Smooth muscle cell (in vitro differentiated cells): ENCODE data around the gene NCAPD2. TPM values are rescaled to one million over a fixed set of nuclear protein-coding genes. Genes with fewer than 3 reads are reported as not detected.
A peak's percentile ranks its signal among the peaks of the same experiment; 100 is the strongest.

Source experiments
- DNase-seq: peaks from one replicate; lab custom pipeline; 2025; ENCODE audit not compliant: unreplicated experiment; lab: John Stamatoyannopoulos, UW
- H2AFZ ChIP-seq: fragments of 200-600 bp; sonication (generic); 2 replicates; pipeline ENCODE4 v1.6.0; 2016; ENCODE audit warnings: antibody characterized with exemption, low read depth, mild to moderate bottlenecking
- H3F3A ChIP-seq: fragments of 200-600 bp; sonication (generic); 2 replicates; pipeline ENCODE4 v1.6.0; 2017; ENCODE audit warnings: antibody characterized with exemption, low read depth
- H3K27ac ChIP-seq: fragments of 200-600 bp; sonication (generic); 2 replicates; pipeline ENCODE4 v1.5.1; 2016; ENCODE audit warnings: low read depth, mild to moderate bottlenecking
- H3K27me3 ChIP-seq: fragments of 200-600 bp; sonication (generic); 2 replicates; pipeline ENCODE4 v1.6.1; 2016; ENCODE audit warnings: low read depth, mild to moderate bottlenecking
- H3K36me3 ChIP-seq: fragments of 200-600 bp; sonication (generic); 2 replicates; pipeline ENCODE4 v1.5.1; 2016; ENCODE audit warnings: low read depth
- H3K4me1 ChIP-seq: fragments of 200-600 bp; sonication (generic); 2 replicates; pipeline ENCODE4 v1.5.1; 2016; ENCODE audit warnings: low read depth
- H3K4me2 ChIP-seq: fragments of 200-600 bp; sonication (generic); 2 replicates; pipeline ENCODE4 v1.6.0; 2016; ENCODE audit warnings: mild to moderate bottlenecking
- H3K4me3 ChIP-seq: fragments of 200-600 bp; sonication (generic); 2 replicates; pipeline ENCODE4 v1.5.1; 2016; ENCODE audit warnings: mild to moderate bottlenecking
- H3K79me2 ChIP-seq: fragments of 200-600 bp; sonication (generic); 2 replicates; pipeline ENCODE4 v1.6.0; 2016; ENCODE audit warnings: low read depth, mild to moderate bottlenecking
- H3K9ac ChIP-seq: fragments of 200-600 bp; sonication (generic); 2 replicates; pipeline ENCODE4 v1.6.0; 2016; ENCODE audit warnings: low read depth
- H3K9me3 ChIP-seq: fragments of 200-600 bp; sonication (generic); replicated peaks from 2 replicates; pipeline ENCODE4 v1.5.1; 2016; ENCODE audit warnings: low read depth
- H4K20me1 ChIP-seq: fragments of 200-600 bp; sonication (generic); 2 replicates; pipeline ENCODE4 v1.6.0; 2016; ENCODE audit warnings: low read depth
- WGBS: methylation state at CpG from one replicate; pipeline ENCODE4 v1.1.7; 2016; ENCODE audit warnings: low lambda C conversion rate; 5-methylcytosine and 5-hydroxymethylcytosine counted together
- polyA plus RNA-seq: library from polyadenylated mRNA; unstranded; fragments of >200 nt; fragmentation: Nextera tagmentation; extraction: Ambion mirVana; gene quantifications from 2 replicates; pipeline ENCODE4 v1.2.1, GENCODE V29; 2016
- total RNA-seq: library from RNA; depleted of rRNA; stranded (reverse); fragments of >200 nt; gene quantifications from 2 replicates; pipeline ENCODE4 v1.2.3, GENCODE V29; 2014
- TF ChIP-seq, protein P1 (sequence below): fragments of 200-600 bp; sonication (generic); IDR thresholded peaks from 2 replicates; pipeline ENCODE4 v1.5.1; 2017; ENCODE audit warnings: borderline replicate concordance, mild to moderate bottlenecking, antibody characterized with exemption; ENCODE audit not compliant: insufficient read depth, poor library complexity, severe bottlenecking

Gene NCAPD2
- total and polyA plus RNA-seq, 2 experiments from 2014 or later = 17.6 to 22.7 TPM

DNA sequence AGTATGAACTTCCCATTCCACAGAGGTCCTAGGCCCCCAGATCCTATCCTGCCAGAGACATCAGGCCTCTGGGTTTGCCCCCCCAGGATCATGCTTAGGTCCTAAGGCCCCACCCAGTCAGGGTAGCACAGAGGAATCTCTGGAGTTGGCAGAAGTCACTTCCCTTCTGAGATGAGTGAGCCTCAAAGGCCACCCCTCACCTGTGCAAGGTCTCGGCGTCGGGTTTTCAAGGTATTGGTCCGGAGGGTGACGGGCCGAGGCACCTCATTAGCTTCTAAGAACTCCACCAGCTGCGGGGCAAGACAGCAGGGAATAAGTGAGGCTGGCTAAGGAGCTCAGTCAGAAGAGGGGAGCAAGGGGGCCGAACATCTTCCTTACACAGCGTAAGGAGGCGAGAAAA is 69.0 kb downstream of the NCAPD2 start:
- no peaks in the 10 kb centered on the region for H4K20me1 ChIP-seq
- no peaks in the 10 kb centered on the region for H3K36me3 ChIP-seq
- 97% methylated on average over 10 of the region's 10 CpGs for WGBS

DNA sequence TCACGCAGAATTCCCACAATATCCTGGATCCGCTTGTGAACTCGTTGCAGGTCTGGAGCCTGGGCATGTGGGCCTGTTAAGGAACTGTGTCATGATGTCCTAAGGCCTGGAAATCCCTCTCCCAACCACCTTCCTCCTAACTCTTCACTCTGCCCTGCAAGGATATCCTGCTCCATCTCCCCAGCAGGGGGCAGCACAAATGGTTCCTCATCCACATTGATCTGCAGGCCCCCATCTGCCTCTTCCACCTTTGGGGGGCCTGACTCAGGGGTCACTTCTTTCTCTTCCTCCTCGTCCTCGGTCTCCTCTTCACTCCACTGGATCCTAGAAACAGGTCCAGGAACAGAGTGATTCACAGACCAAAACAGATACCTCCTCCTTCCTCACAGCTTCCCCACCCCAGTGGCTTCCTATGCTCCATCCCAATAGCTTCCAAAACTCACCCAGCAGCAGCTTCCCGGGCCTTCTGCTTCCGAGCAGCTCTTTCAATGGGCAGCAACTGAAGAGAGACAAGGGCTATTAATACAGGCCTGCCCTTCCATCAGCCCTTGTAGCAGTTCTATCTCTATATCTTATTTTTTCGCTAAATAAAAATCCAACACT is 69.6 kb downstream of the NCAPD2 start:
- Histone ChIP-seq H4K20me1 (no peaks in the 10 kb centered on the region), H2AFZ (no peak overlapping the region), H3K79me2 (peaks cover 27% of the 10 kb centered on the region), H3K27me3 (no peaks in the 10 kb centered on the region), H3K4me1 (peaks cover 7% of the 10 kb centered on the region), H3F3A (no peaks in the 10 kb centered on the region), H3K9ac (no peak overlapping the region), H3K27ac (no peak overlapping the region), H3K4me2 (no peak overlapping the region), H3K9me3 (no peaks in the 10 kb centered on the region), H3K4me3 (no peak overlapping the region), H3K36me3 (no peaks in the 10 kb centered on the region)
- no peak for DNase-seq
- TF ChIP-seq, protein P1, sequence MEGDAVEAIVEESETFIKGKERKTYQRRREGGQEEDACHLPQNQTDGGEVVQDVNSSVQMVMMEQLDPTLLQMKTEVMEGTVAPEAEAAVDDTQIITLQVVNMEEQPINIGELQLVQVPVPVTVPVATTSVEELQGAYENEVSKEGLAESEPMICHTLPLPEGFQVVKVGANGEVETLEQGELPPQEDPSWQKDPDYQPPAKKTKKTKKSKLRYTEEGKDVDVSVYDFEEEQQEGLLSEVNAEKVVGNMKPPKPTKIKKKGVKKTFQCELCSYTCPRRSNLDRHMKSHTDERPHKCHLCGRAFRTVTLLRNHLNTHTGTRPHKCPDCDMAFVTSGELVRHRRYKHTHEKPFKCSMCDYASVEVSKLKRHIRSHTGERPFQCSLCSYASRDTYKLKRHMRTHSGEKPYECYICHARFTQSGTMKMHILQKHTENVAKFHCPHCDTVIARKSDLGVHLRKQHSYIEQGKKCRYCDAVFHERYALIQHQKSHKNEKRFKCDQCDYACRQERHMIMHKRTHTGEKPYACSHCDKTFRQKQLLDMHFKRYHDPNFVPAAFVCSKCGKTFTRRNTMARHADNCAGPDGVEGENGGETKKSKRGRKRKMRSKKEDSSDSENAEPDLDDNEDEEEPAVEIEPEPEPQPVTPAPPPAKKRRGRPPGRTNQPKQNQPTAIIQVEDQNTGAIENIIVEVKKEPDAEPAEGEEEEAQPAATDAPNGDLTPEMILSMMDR = peak; percentile 69
- 88% methylated on average over 8 of the region's 8 CpGs for WGBS

More for the DNA sequence above, 69.0 kb downstream of the NCAPD2 start:
- no peaks in the 10 kb centered on the region for H3F3A ChIP-seq
- H3K9me3 ChIP-seq = no peaks in the 10 kb centered on the region
- peaks cover 26% of the 10 kb centered on the region for H3K79me2 ChIP-seq
- no peak for DNase-seq
- no peaks in the 10 kb centered on the region for H3K27me3 ChIP-seq
- no peak overlapping the region for H3K4me2 ChIP-seq
- TF ChIP-seq, protein P1 = no peak
- H3K27ac ChIP-seq = no peak overlapping the region
- H3K4me3 ChIP-seq = no peak overlapping the region
- no peak overlapping the region for H2AFZ ChIP-seq
- no peak overlapping the region for H3K9ac ChIP-seq
- H3K4me1 ChIP-seq = peaks cover 7% of the 10 kb centered on the region

DNA sequence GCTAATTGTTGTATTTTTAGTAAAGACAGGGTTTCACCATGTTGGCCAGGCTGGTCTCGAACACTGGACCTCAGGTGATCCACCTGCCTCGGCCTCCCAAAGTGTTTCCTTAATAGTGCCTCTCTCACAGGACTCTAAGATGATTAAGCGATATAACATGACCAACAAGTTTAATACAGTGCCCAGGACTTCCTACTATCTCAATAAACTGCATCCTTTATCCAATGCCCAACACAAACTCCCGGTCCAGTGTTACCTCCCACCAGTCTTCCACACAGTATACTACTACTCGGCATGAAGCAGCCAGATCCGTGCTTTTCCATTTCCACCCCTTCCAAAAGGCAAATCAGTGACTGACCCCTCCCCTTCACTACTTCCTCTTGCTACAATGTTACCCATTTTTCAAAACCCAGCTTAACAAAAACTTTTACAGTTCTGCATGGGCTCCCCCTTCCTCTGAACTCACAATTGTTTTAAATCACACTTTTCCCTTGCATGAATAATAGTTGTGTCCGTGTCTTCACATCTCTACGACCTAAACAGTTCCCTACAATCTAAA is 73.3 kb downstream of the NCAPD2 start:
- Histone ChIP-seq H3K9ac (peak overlapping the region; percentile 46), H3K4me1 (peaks cover 7% of the 10 kb centered on the region), H3K27me3 (no peaks in the 10 kb centered on the region), H3K27ac (peak overlapping the region; percentile 60), H3K4me3 (peak overlapping the region; percentile 63), H3K4me2 (peak overlapping the region; percentile 88), H3F3A (peaks cover 25% of the 10 kb centered on the region), H4K20me1 (no peaks in the 10 kb centered on the region), H2AFZ (peak overlapping the region; percentile 9), H3K79me2 (peaks cover 27% of the 10 kb centered on the region), H3K36me3 (no peaks in the 10 kb centered on the region), H3K9me3 (no peaks in the 10 kb centered on the region)
- TF ChIP-seq, protein P1 = no peak
- DNase-seq = no peak
- WGBS = 47% methylated on average over 8 of the region's 8 CpGs

DNA sequence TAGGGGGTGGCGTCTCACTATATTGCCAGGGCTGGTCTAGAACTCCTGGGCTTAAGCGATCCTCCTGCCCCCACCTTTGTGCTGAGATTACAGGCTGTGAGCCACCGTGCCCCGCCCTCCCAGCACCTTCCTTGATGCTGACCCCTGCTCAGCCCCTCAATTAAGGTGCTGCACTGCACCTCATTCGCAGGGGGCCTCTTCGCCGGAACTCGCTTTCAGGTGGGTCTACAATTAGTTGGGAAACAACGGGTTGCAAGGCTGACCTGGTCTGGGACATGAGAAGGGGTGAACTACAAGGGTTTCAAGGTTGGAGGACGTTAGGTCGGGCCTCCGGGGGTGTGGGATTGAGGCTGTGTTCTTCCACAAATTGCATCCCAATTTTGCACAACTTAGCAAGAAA is 75.4 kb downstream of the NCAPD2 start:
- no peak for DNase-seq
- WGBS = 92% methylated on average over 12 of the region's 12 CpGs
- Histone ChIP-seq H3K27me3 (no peaks in the 10 kb centered on the region), H3K9me3 (no peaks in the 10 kb centered on the region), H3K9ac (no peak overlapping the region), H3K4me3 (no peak overlapping the region), H2AFZ (no peak overlapping the region), H3K79me2 (peaks cover 34% of the 10 kb centered on the region), H3K4me1 (peaks cover 7% of the 10 kb centered on the region), H3F3A (peaks cover 30% of the 10 kb centered on the region), H3K27ac (peak overlapping the region; percentile 60), H4K20me1 (no peaks in the 10 kb centered on the region), H3K4me2 (peak overlapping the region; percentile 88), H3K36me3 (peaks cover 20% of the 10 kb centered on the region)
- TF ChIP-seq, protein P1 = no peak
